HTERT RPE-1 (cell line): Measurements from ENCODE around the gene GRAMD1B.
"Not testable (repeated sequence)": the region's sequence is repeated elsewhere in the genome, so short reads cannot be mapped to it uniquely, and the experiment has no call there.

Source experiments
- in situ Hi-C: fragments of 300-500 bp; cut with MboI; formaldehyde crosslinking; loops from 4 replicates; pipeline ENCODE4 v1.14.3; 2020; ENCODE audit warnings: low sequenced_read_pairs

Gene GRAMD1B

GRCh38 chr11:123494195-123495050, 64.4 kb downstream of the GRAMD1B start:
- in situ Hi-C loops, result no loop called here

- in situ Hi-C loops, result no loop called here
These were observed 74.3 kb downstream of the GRAMD1B start for GRCh38 chr11:123504401-123504800.

DNA sequence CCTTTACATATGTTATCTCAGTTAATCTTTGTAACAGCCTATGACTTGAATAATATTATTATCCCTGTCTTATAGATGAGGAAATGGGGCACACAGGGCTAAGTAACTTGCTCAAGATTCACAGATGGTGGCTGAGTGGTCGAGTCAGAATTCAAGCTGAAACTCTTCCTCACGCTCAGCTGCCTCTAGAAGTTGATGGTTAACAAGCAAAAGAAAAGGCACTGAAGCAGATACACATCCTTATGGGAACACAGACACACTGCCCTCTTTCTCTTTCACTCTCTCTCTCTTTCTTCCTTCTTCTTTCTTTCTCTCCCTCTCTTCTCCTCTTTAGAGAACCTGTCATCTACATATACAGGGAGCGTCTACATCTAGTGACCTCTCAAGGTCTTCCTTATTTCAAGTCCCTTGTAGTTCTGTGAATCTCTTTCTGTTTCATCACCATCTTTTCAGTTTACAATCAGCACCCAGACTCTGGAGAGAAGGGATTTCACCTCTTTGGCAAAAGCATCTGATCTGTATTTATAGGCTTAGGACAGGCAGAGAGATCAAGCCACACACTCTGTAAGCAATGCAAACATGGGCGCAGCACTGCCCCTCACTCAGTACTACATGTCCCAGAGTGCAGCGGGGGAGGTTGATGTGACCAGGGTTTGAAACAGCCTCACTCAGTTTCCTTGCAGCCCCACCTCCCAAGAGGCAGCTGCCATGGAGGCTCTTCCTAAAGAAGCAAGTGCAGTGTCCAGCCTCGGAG, 75.7 kb downstream of the GRAMD1B start:
- in situ Hi-C loops, result no loop called here

GRCh38 chr11:123507043-123507442, 77.0 kb downstream of the GRAMD1B start:
- in situ Hi-C loops, result no loop called here

DNA sequence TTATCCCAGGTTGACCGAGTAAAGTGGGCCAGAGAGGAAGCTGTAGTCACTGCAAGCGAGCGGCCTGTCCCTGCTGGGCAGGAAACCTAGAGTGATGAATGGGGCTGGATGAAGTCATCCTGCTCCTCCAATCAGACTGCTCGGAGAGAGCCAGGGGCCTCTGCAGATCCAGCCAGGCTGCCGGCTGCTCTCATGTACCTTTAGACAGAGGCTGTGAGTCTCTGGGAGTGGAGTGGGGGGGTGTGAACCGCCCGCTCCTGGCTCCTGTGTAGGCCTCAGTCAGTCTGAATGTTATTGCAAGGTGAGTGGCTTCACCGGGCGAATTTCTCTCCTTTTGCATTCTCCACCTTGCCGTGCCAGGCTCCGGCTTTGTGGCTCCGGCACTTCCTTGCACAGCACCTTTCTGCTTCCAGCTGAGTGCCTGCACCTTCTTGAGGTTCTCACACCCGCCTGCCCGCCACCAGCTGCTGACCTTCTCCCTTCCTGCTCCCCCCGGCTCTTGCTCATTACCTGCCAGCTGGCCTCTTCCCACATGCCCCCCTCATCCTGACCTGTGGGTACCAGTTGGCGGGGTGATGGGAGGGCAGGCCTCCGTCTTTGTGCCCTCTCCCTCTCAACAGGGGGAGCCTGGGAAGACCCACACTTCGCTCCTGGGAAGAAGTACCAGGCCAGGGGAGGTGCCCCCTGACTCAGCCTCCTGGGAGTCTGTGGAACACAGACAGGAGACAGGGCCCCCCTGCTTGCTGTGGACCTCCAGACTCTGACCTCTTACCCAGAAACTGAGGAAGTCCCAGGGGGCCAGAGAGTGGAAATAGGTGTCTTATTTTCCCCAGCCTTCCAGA, 79.9 kb downstream of the GRAMD1B start:
- in situ Hi-C loops, result no loop called here

- in situ Hi-C loops, result no loop called here
These were observed 80.5 kb downstream of the GRAMD1B start for GRCh38 chr11:123510579-123510905.

DNA sequence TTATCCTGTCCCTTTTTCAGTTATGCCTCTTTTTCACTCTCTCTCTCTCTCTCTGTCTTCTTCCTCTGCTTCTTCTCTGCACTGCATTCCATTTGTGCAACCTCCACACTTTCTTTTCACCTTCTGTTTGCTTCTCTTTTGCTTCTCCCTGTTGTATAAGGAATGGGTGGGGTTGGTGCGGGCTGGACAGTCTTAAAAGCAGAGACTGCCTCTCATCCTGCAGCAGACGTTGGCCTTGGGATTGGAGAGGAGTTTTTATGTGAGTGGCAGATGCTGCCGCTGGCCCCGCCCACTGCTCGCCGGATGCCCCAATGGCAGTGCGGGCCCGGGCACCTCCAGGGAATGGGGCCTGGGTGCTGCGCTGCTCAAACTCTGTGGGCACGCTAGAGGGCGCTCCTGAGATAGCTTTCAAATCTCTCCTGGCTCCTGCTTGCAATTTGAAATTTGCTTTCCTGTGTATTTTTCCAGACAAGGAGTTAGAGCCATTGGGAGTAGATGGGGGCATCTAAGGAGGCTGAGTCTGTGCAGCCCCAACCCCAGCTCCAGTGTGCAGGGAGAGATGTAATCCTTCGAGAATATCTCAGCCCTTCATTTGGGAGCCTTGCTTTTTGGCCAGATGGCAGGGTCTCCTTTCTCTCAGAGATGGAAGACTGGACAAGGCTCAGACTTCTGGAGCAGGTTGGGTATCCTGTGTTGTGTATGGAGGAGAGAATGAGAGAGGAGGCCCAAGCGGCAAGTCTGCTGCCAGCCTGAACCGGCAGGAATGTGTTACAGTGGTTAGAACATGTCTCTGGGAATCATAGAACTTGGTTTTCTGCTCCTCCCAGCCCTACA, 81.2 kb downstream of the GRAMD1B start:
- in situ Hi-C loops, result no loop called here

DNA sequence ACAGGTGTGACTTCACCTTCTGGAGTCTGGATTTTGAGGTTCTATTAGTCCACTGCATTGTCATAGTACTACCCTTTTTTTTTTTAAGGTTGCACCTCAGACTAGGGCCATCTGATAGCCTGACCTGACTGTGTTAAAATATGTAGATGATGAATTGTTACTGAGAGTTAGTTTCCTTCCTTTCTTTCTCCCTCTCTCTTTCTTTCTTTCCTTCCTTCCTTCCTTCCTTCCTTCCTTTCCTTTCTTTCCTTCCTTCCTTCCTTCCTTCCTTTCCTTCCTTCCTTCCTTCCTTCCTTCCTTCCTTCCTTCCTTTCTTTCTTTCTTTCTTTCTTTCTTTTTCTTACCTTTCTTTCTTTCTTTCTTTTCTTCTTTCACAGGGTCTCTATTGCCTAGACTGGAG, 83.2 kb downstream of the GRAMD1B start:
- in situ Hi-C loops, result not testable (repeated sequence)

- in situ Hi-C loops, result no loop called here
These were observed 86.2 kb downstream of the GRAMD1B start for GRCh38 chr11:123516238-123516637.

- in situ Hi-C loops, result no loop called here
These were observed 87.7 kb downstream of the GRAMD1B start for GRCh38 chr11:123517559-123518364.

DNA sequence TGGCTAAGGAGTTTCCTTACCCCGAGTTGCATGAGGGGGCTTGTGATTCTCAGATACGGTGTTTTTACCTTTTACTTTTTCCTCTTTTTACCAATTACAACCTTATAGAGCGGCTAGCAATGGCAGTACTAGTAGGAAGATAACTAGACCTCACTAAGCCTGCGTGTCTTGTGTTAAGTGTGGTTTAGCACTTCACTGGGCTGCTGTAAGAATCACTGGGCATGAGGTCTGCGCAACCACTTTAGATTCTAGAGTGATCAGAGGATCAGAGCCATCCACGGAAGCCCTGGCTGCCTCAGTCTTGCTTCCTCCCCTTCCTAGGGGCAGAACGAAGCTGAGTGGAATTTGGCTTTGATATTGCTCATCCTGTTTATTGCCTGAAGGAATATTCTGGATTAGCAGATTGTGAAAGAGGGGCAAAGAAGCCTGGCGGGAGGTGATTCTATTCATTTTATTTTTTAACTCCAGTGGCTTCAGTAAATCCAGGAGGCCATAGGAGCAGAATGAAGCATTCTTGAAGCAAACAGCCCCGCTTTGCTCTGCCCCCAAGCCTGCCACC, 88.5 kb downstream of the GRAMD1B start:
- in situ Hi-C loops, result no loop called here

- in situ Hi-C loops, result no loop called here
These were observed 89.2 kb downstream of the GRAMD1B start for GRCh38 chr11:123519055-123519796.

- in situ Hi-C loops, result no loop called here
These were observed 89.7 kb downstream of the GRAMD1B start for GRCh38 chr11:123519797-123520193.

DNA sequence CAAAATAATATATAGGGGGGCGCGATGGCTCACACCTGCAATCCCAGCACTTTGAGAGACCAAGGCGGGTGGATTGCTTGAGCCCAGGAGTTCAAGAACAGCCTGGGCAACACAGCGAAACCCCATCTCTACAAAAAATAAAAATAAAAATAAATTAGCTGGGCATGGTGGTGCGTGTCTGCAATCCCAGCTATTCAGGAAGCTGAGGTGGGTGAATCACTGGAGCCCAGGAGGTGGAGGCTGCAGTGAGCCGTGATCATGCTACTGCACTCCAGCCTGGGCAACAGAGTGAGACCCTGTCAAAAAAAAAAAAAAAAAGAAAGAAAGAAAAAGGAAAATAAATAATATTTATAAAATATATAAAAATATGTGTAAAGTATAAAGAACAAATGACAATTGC, 90.4 kb downstream of the GRAMD1B start:
- in situ Hi-C loops, result not testable (repeated sequence)

DNA sequence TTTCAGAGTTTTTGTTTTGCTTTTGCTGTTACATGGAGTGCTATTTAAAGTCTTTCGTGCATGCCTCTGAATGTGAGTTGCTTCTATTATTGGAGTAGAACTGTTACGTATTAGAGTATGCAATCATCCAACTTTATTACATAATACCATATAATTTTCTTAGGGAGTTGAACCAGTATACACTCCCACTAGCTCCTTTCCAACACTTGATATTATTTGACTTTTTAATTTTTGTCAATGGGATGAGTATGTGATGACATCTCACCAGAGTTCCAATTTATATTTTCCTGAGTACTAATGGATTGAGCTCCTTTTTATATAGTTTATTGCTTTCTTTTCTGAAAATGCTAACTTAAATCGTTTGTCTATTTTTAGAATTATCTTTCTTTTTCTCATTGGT, 90.9 kb downstream of the GRAMD1B start:
- in situ Hi-C loops, result no loop called here

GRCh38 chr11:123521930-123522329, 91.9 kb downstream of the GRAMD1B start:
- in situ Hi-C loops, result no loop called here

- in situ Hi-C loops, result no loop called here
These were observed 93.5 kb downstream of the GRAMD1B start for GRCh38 chr11:123523539-123523938.

- in situ Hi-C loops, result no loop called here
These were observed 95.0 kb downstream of the GRAMD1B start for GRCh38 chr11:123525097-123525496.

GRCh38 chr11:123525511-123525918, 95.4 kb downstream of the GRAMD1B start:
- in situ Hi-C loops, result no loop called here
